ENCODE results near the gene QRICH1.

The QRICH1 gene

GRCh38 chr3:49058011-49058410 is 35.9 kb downstream of the QRICH1 start:
- H3K27ac ChIP-seq = no peak overlapping the region
- TF ChIP-seq CTCF (conservative IDR thresholded peaks at IDR 0.05) = no peak
- no peak for TF ChIP-seq ZFX (IDR thresholded peaks at IDR 0.05)

GRCh38 chr3:49057268-49057667 is 36.6 kb downstream of the QRICH1 start:
- no peak overlapping the region for H3K27ac ChIP-seq
- TF ChIP-seq CTCF (conservative IDR thresholded peaks at IDR 0.05) (no peak), ZFX (IDR thresholded peaks at IDR 0.05) (no peak)

- H3K27ac ChIP-seq = no peak overlapping the region
- TF ChIP-seq CTCF (conservative IDR thresholded peaks at IDR 0.05) = no peak
- no peak for TF ChIP-seq ZFX (IDR thresholded peaks at IDR 0.05)
These were observed 39.5 kb downstream of the QRICH1 start for GRCh38 chr3:49054344-49054862.

GRCh38 chr3:49053543-49053942 is 40.3 kb downstream of the QRICH1 start:
- H3K27ac ChIP-seq = no peak overlapping the region
- no peak for TF ChIP-seq CTCF (conservative IDR thresholded peaks at IDR 0.05)
- no peak for TF ChIP-seq ZFX (IDR thresholded peaks at IDR 0.05)

GRCh38 chr3:49035281-49035680 is 58.6 kb downstream of the QRICH1 start:
- TF ChIP-seq ZFX (IDR thresholded peaks at IDR 0.05) (no peak), CTCF (conservative IDR thresholded peaks at IDR 0.05) (no peak)
- no peak overlapping the region for H3K27ac ChIP-seq

GRCh38 chr3:49034650-49035049 is 59.2 kb downstream of the QRICH1 start:
- no peak overlapping the region for H3K27ac ChIP-seq
- TF ChIP-seq CTCF (conservative IDR thresholded peaks at IDR 0.05) (no peak), ZFX (IDR thresholded peaks at IDR 0.05) (no peak)

GRCh38 chr3:49032646-49033304 is 61.1 kb downstream of the QRICH1 start:
- no peak overlapping the region for H3K27ac ChIP-seq
- TF ChIP-seq ZFX (IDR thresholded peaks at IDR 0.05) (no peak), CTCF (conservative IDR thresholded peaks at IDR 0.05) (no peak)

Data from C4-2B (cell line).